ENCODE data around the gene TPCN2.

TPCN2 gene

DNA sequence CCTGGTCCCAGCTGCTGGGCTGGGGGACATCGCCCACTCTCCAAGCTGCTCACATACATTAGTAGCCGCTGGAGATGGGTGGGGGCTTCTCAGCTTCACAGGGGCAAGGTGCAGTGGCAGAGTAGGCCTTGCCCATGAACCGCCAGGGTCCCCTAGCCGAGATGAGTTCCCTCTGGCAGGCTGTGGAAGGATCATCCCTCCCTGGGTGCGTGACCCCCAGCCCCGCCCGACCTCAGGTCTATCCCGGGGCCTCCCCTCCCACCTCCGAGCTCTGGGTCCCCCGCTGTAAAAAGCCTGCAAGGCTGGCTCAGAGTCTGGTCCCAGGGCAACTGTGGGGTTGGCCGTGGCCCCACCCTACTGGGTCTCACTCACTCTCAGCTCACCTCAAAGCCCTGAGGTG, 15.3 kb upstream of the TPCN2 start:
- no peak overlapping the region for H3K4me2 ChIP-seq (ENCODE audit: insufficient read depth, low read length)
- TF ChIP-seq, protein P1, sequence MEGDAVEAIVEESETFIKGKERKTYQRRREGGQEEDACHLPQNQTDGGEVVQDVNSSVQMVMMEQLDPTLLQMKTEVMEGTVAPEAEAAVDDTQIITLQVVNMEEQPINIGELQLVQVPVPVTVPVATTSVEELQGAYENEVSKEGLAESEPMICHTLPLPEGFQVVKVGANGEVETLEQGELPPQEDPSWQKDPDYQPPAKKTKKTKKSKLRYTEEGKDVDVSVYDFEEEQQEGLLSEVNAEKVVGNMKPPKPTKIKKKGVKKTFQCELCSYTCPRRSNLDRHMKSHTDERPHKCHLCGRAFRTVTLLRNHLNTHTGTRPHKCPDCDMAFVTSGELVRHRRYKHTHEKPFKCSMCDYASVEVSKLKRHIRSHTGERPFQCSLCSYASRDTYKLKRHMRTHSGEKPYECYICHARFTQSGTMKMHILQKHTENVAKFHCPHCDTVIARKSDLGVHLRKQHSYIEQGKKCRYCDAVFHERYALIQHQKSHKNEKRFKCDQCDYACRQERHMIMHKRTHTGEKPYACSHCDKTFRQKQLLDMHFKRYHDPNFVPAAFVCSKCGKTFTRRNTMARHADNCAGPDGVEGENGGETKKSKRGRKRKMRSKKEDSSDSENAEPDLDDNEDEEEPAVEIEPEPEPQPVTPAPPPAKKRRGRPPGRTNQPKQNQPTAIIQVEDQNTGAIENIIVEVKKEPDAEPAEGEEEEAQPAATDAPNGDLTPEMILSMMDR (IDR thresholded peaks at IDR 0.05; ENCODE audit: borderline replicate concordance, extremely low read depth, low read length, poor library complexity, severe bottlenecking), result no peak
- no peak for TF ChIP-seq EZH2 (IDR thresholded peaks at IDR 0.05; ENCODE audit: borderline replicate concordance, low read depth, low read length, severe bottlenecking)
- ATAC-seq (ENCODE audit: insufficient read depth, low read depth), result no peak

DNA sequence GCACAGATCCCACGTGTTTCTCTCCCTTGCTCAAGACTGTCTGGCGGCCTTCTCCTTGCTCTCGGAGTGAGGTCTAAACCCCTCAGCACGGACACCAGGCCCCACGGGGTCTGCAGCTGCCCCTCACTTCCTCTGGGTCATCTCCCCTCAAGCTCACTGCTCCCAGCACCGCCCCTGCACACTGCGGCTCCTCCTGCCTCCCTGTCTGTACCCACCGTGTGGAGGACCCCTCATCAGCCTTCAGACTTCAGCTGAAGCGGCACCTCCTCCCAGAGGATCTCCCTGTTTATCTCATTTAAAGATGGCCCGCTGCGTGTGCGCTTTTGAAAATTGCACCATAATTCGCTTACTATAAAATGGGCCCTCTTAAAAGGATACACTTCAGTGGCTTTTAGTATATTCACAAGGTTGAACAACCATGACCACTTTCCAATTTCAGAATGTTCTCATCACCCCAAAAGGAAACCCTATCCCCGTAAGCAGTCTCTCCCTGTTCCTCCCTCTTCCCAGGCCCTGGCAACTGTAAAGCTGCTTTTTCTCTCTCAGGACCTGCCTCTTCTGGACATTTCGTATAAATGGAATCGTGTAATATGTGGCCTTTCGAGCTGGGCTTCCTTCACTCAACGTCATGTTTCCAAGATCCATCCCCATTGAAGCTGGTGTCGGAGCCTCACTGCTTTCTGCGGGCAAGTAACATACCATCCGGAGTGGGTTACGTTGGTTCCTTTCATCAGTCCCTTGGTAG, 14.4 kb upstream of the TPCN2 start:
- Histone ChIP-seq H3K9me3 (ENCODE audit: insufficient read depth, low read length, severe bottlenecking) (no peaks in the 10 kb centered on the region), H3K36me3 (ENCODE audit: insufficient read depth, low read length) (no peaks in the 10 kb centered on the region), H3K27me3 (ENCODE audit: insufficient read depth, low read length, poor library complexity) (peaks cover 3% of the 10 kb centered on the region), H3K9ac (ENCODE audit: low read depth, low read length) (no peak overlapping the region), H3K4me3 (ENCODE audit: low read depth in 1 of 2, low read length in 2 of 2) (no peak overlapping the region), H3K4me2 (ENCODE audit: insufficient read depth, low read length) (no peak overlapping the region), H3K79me2 (ENCODE audit: insufficient read depth, low read length) (no peaks in the 10 kb centered on the region), H2AFZ (ENCODE audit: low read depth, low read length) (no peak overlapping the region), H3K27ac (ENCODE audit: low read length) (no peak overlapping the region), H4K20me1 (ENCODE audit: insufficient read depth, low read length) (no peaks in the 10 kb centered on the region), H3K4me1 (ENCODE audit: insufficient read depth, low read length) (no peaks in the 10 kb centered on the region)
- DNase-seq (no peak), ATAC-seq (ENCODE audit: insufficient read depth, low read depth) (no peak)
- TF ChIP-seq EZH2 (IDR thresholded peaks at IDR 0.05; ENCODE audit: borderline replicate concordance, low read depth, low read length, severe bottlenecking), result no peak
- TF ChIP-seq, protein P1 (IDR thresholded peaks at IDR 0.05; ENCODE audit: borderline replicate concordance, extremely low read depth, low read length, poor library complexity, severe bottlenecking), result no peak

More for the DNA sequence above, 15.3 kb upstream of the TPCN2 start:
- Histone ChIP-seq H3K4me1 (ENCODE audit: insufficient read depth, low read length) (no peaks in the 10 kb centered on the region), H3K9me3 (ENCODE audit: insufficient read depth, low read length, severe bottlenecking) (no peaks in the 10 kb centered on the region), H3K27me3 (ENCODE audit: insufficient read depth, low read length, poor library complexity) (peaks cover 3% of the 10 kb centered on the region), H2AFZ (ENCODE audit: low read depth, low read length) (no peak overlapping the region), H3K4me3 (ENCODE audit: low read depth in 1 of 2, low read length in 2 of 2) (no peak overlapping the region), H3K27ac (ENCODE audit: low read length) (no peak overlapping the region), H3K9ac (ENCODE audit: low read depth, low read length) (no peak overlapping the region), H4K20me1 (ENCODE audit: insufficient read depth, low read length) (no peaks in the 10 kb centered on the region), H3K36me3 (ENCODE audit: insufficient read depth, low read length) (no peaks in the 10 kb centered on the region), H3K79me2 (ENCODE audit: insufficient read depth, low read length) (no peaks in the 10 kb centered on the region)
- DNase-seq, result no peak

DNA sequence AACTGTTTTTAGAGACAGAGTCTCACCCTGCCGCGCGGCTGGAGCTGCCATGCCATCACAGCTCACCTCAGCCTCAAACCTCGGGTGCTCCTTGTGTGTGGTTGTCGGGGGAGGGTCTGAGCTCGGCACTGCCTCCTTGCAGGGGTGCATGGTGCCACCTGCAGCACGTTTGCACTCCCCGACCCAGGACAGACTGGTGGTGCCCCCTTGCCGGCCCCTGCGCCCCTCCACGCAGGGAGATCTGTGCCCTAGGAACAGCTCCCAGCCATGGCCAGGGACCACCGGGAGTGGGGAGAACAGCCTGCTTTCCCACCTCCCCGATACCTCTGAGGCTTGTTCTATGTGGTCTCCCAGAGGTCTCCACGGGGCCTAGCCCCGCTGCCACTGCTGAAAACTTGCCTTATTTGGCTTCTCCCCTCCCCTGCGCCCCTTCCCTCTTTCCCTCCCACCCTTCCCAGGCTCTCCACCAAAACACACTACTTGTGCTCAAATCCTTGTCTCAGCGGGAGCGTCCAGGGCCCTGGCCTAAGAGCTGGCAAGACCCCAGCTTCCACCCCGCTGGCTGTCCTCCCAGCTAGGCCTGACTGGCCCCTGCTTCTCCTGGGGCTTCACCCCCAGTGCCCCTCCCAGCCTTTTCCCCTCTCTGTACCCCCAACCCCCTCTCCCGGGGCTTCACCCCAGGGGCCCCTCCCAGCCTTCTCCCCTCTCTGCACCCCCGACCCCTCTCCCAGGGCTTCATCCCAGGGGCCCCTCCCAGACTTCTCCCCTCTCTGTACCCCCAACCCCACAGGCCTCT, 13.4 kb upstream of the TPCN2 start:
- ATAC-seq (ENCODE audit: insufficient read depth, low read depth) (no peak; the same call in 2 of the 3 replicates), DNase-seq (no peak)
- no peaks in the 10 kb centered on the region for H3K79me2 ChIP-seq (ENCODE audit: insufficient read depth, low read length)
- H4K20me1 ChIP-seq (ENCODE audit: insufficient read depth, low read length), result no peaks in the 10 kb centered on the region
- no peak overlapping the region for H3K4me2 ChIP-seq (ENCODE audit: insufficient read depth, low read length)
- H3K9me3 ChIP-seq (ENCODE audit: insufficient read depth, low read length, severe bottlenecking), result no peaks in the 10 kb centered on the region
- peaks cover 3% of the 10 kb centered on the region for H3K27me3 ChIP-seq (ENCODE audit: insufficient read depth, low read length, poor library complexity)
- H3K27ac ChIP-seq (ENCODE audit: low read length), result no peak overlapping the region
- H3K4me3 ChIP-seq (ENCODE audit: low read depth in 1 of 2, low read length in 2 of 2), result no peak overlapping the region
- no peak overlapping the region for H3K9ac ChIP-seq (ENCODE audit: low read depth, low read length)
- TF ChIP-seq, protein P1 (IDR thresholded peaks at IDR 0.05; ENCODE audit: borderline replicate concordance, extremely low read depth, low read length, poor library complexity, severe bottlenecking), result no peak
- TF ChIP-seq EZH2 (IDR thresholded peaks at IDR 0.05; ENCODE audit: borderline replicate concordance, low read depth, low read length, severe bottlenecking), result no peak
- H3K36me3 ChIP-seq (ENCODE audit: insufficient read depth, low read length), result no peaks in the 10 kb centered on the region
- H2AFZ ChIP-seq (ENCODE audit: low read depth, low read length), result no peak overlapping the region
- no peaks in the 10 kb centered on the region for H3K4me1 ChIP-seq (ENCODE audit: insufficient read depth, low read length)

Data from DND-41 (cell line).